HS-27A (cell line): ENCODE measurements around the gene BTG2.
"Not testable (repeated sequence)": the region's sequence is repeated elsewhere in the genome, so short reads cannot be mapped to it uniquely, and the experiment has no call there.

Experiments
- DNase-seq: peaks from one replicate; pipeline ENCODE4 v3.0.0-alpha.2; 2012; ENCODE audit warnings: low read depth, missing footprints

BTG2 gene

GRCh38 chr1:203304919-203305808 is at the start of gene BTG2:
Gene BTG2, plus strand, starts transcription at chr1:203305519. Its CDS starts 88 bp downstream, at chr1:203305607.
- DNase-seq = peak; percentile 39

GRCh38 chr1:203256636-203257035 is 48.7 kb upstream of the BTG2 start:
- not testable (repeated sequence) for DNase-seq

- DNase-seq = no peak
Measured at GRCh38 chr1:203263496-203263895, 41.8 kb upstream of the BTG2 start.

- no peak for DNase-seq
Measured at GRCh38 chr1:203264052-203264501, 41.2 kb upstream of the BTG2 start.

GRCh38 chr1:203265541-203265940 is 39.8 kb upstream of the BTG2 start:
- DNase-seq = no peak

GRCh38 chr1:203266140-203266539 is 39.2 kb upstream of the BTG2 start:
- DNase-seq = not testable (repeated sequence)

GRCh38 chr1:203267347-203267846 is 37.9 kb upstream of the BTG2 start:
- DNase-seq = peak; percentile 61

- DNase-seq = no peak
Measured at GRCh38 chr1:203267912-203268311, 37.4 kb upstream of the BTG2 start.

GRCh38 chr1:203268901-203269653 is 36.2 kb upstream of the BTG2 start:
- peak; percentile 36 for DNase-seq

GRCh38 chr1:203269654-203270020 is 35.7 kb upstream of the BTG2 start:
- no peak for DNase-seq

- DNase-seq = no peak
Measured at GRCh38 chr1:203270448-203270847, 34.9 kb upstream of the BTG2 start.

- DNase-seq = peak; percentile 14
Measured at GRCh38 chr1:203271018-203271743, 34.1 kb upstream of the BTG2 start.

- no peak for DNase-seq
Measured at GRCh38 chr1:203271962-203272632, 33.2 kb upstream of the BTG2 start.

GRCh38 chr1:203272633-203273205 is 32.6 kb upstream of the BTG2 start:
- DNase-seq = no peak

- DNase-seq = peak; percentile 38
Measured at GRCh38 chr1:203273206-203273868, 32.0 kb upstream of the BTG2 start.

GRCh38 chr1:203273869-203274602 is 31.3 kb upstream of the BTG2 start:
- no peak for DNase-seq

- no peak for DNase-seq
Measured at GRCh38 chr1:203274603-203275381, 30.5 kb upstream of the BTG2 start.

GRCh38 chr1:203275656-203276272 is 29.6 kb upstream of the BTG2 start:
- no peak for DNase-seq

GRCh38 chr1:203276408-203276807 is 28.9 kb upstream of the BTG2 start:
- DNase-seq = no peak
